ENCODE data around the gene SEC14L5.
"Not testable (repeated sequence)": the region's sequence is repeated elsewhere in the genome, so short reads cannot be mapped to it uniquely, and the experiment has no call there.

Gene SEC14L5

DNA sequence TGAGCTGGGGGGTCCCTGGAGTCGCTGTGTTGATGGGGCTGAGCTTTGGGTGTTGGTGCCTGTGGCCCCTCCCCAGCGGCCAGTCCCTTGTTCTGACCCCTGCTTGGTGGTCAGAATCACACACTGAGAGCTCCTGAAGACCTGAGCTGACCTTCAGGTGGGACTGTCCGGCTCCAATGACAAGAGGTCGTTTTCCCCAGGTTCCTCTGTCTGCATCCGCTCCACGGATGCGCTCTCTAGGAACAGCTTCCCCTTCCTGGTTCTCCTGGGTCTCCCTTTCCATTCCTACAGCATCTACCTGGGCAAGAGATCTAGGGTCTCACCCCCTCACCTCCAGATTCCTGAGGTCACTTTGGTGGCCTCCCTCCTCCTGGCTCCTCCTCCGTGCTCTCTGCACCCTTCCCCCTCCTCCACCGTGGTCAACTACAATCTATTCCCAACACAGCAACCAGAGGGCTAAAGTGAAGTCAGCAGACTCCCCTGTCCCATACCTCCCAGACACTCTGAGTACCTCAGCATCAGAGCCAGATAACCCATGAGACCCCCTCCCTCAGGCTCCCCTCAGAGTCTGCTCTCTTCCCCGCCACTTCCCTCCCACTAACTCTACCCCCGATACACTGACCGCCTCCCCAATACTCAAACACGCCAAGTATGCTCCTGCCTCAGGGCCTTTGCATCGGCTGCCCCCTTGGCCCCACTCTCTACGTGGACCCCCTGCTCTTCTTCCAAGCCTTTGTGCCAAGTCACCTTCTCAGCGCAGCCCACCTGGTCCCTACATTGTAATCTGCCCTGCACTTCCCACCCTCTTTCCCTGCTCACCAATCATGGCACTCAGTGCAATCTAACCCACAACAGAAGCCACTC, 9.0 kb upstream of the SEC14L5 start:
- DNase-seq (ENCODE audit: low spot score) = no peak
- in situ Hi-C loops (cut with MboI; ENCODE audit: low pct_unique_long_range_greater_than_20kb, low sequenced_read_pairs, unreplicated experiment) = no loop called here
- TF ChIP-seq, protein P1, sequence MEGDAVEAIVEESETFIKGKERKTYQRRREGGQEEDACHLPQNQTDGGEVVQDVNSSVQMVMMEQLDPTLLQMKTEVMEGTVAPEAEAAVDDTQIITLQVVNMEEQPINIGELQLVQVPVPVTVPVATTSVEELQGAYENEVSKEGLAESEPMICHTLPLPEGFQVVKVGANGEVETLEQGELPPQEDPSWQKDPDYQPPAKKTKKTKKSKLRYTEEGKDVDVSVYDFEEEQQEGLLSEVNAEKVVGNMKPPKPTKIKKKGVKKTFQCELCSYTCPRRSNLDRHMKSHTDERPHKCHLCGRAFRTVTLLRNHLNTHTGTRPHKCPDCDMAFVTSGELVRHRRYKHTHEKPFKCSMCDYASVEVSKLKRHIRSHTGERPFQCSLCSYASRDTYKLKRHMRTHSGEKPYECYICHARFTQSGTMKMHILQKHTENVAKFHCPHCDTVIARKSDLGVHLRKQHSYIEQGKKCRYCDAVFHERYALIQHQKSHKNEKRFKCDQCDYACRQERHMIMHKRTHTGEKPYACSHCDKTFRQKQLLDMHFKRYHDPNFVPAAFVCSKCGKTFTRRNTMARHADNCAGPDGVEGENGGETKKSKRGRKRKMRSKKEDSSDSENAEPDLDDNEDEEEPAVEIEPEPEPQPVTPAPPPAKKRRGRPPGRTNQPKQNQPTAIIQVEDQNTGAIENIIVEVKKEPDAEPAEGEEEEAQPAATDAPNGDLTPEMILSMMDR (IDR thresholded peaks at IDR 0.05; ENCODE audit: extremely low read depth, insufficient read depth, missing control alignments) = no peak

DNA sequence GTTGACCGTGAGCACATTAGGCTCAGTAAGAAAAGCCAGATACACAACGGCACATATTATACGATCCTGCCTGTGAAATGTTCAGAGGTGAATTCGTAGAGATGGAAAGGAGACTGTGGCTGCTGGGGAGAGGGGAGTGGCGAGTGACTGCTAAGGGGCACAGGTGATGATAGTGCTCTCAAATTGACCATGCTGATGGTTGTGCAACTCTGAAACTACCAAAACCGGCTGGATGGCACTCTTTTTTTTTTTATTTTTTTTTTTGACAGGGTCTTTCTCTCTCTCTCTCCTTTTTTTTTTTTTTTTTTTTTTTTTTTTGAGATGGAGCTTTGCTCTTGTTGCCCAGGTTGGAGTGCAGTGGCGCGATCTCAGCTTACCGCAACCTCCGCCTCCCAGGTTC, 8.1 kb upstream of the SEC14L5 start:
- TF ChIP-seq, protein P1 (IDR thresholded peaks at IDR 0.05; ENCODE audit: extremely low read depth, insufficient read depth, missing control alignments) = no peak
- DNase-seq (ENCODE audit: low spot score) = no peak
- in situ Hi-C loops (cut with MboI; ENCODE audit: low pct_unique_long_range_greater_than_20kb, low sequenced_read_pairs, unreplicated experiment) = no loop called here

DNA sequence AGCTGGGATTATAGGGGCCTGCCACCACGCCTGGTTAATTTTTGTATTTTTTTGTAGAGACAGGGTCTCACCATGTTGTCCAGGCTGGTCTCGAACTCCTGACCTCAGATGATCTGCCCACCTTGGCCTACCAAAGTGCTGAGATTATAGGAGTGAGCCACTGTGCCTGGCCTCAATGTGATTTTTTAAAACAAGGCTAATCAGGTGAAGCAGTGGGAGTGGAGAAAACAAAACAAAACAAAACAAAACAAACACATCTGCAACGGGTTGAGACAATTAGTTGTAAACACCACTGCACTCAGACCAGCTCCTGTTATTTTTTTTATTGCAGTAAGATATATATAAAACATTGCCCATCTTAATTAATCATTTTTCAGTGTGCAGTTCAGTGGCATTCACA, 6.5 kb upstream of the SEC14L5 start:
- DNase-seq (ENCODE audit: low spot score); in situ Hi-C loops (cut with MboI; ENCODE audit: low pct_unique_long_range_greater_than_20kb, low sequenced_read_pairs, unreplicated experiment): not testable (repeated sequence)

DNA sequence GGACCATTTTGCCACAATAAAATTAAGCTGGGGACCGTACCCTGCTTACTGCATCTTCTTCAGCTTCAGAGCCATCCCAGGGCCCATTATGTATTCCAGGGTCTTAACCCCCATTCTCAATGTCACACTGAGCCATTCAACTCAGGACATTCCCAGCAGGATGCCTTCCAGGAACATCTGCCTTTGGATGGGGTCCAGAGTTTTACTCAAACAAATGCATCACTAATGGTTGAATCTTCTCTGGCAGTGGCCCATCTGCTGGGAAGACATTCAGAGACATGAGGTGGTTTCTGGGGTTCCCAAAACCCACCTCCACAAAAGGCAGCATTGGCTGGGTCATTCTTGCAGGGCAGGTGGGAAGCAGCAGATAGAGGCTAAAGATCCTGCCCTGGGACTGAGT, 3.4 kb upstream of the SEC14L5 start:
- no peak for DNase-seq (ENCODE audit: low spot score)
- TF ChIP-seq, protein P1 (IDR thresholded peaks at IDR 0.05; ENCODE audit: extremely low read depth, insufficient read depth, missing control alignments) = no peak
- in situ Hi-C loops (cut with MboI; ENCODE audit: low pct_unique_long_range_greater_than_20kb, low sequenced_read_pairs, unreplicated experiment) = no loop called here

DNA sequence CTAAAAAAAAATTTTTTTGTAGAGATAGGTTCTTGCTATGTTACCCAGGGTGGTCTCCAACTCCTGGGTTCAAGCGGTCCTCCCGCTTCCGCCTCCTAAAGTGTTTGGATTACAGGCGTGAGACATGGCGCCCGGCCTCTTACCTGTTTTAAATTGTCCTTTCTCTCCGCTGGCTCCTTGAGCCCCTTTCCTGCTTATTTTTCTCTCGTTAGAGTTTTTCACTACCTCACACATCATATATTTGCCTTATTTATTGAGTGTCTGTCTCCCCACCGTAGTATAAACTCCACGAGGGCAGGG, 760 bp upstream of the SEC14L5 start:
- in situ Hi-C loops (cut with MboI; ENCODE audit: low pct_unique_long_range_greater_than_20kb, low sequenced_read_pairs, unreplicated experiment) = no loop called here
- DNase-seq (ENCODE audit: low spot score) = no peak
- TF ChIP-seq, protein P1 (IDR thresholded peaks at IDR 0.05; ENCODE audit: extremely low read depth, insufficient read depth, missing control alignments) = no peak

DNA sequence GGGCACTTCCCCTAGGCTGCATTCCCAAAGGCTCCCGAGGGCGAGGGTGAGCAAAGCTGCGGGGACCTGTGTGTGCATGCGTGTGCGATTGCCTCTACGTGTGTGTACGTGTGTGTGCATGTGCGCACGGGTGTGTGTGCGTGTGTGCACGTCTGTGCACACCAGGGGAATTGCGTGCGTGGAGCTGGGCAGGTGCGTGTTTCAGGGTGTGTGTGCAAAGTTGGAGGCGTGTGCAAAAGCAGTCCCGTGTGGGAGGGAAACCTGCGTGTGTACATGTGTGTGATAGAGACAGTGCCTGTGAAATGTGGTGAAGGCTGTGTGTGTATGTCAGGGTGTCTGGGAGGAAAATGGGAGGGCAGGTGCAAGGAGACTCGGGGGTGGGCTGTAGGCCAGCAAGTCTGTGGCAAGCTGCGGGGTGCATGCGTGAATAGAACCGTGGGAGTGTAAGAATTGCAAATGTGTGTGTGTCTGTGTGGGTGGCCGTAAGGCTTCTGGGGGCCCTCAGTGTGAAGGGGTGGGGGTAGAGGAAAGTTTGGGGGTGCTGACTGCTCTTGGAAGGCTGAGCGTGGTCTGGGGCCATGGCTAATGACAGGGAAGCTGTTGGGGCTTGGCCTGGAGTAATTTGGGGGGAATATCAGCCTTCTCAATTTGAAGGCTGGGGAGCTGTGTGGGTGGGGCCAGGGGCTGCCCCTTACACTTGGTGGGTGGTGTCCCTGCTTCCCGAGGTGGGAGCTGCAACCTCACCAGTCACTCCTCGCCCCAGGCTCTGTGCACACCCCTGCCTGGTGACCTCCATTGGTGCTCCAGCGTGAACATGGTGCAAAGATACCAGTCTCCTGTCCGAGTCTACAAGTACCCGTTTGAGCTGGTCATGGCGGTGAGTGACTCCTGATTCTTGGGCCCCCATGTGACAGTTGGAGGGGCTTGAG, 644 bp downstream of the SEC14L5 start:
- TF ChIP-seq, protein P1 (IDR thresholded peaks at IDR 0.05; ENCODE audit: extremely low read depth, insufficient read depth, missing control alignments) = no peak
- in situ Hi-C loops (cut with MboI; ENCODE audit: low pct_unique_long_range_greater_than_20kb, low sequenced_read_pairs, unreplicated experiment) = no loop called here
- no peak for DNase-seq (ENCODE audit: low spot score)

DNA sequence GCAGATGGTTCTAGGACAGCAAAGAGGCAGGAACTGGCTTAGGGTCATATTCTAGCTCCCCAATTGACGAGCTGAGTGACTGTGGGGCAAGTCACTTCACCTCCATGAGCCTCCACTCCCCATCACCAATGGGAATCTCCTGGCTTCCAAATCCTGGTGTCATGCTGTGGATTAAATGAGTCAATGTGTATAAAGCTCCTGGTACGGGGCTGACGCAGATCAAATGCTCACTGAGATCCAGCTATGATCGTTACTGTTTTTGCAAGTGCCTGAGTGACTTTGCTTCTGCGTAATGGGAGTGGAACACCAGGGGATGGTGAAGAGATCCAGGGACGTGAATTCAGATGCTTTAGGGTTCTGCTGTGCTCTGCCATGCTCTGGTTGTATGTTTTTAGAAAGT, 2.4 kb downstream of the SEC14L5 start:
- DNase-seq (ENCODE audit: low spot score) = no peak
- TF ChIP-seq, protein P1 (IDR thresholded peaks at IDR 0.05; ENCODE audit: extremely low read depth, insufficient read depth, missing control alignments) = no peak
- in situ Hi-C loops (cut with MboI; ENCODE audit: low pct_unique_long_range_greater_than_20kb, low sequenced_read_pairs, unreplicated experiment) = no loop called here
